Breast epithelium (tissue), 3 donors: ENCODE data around the gene SIRT7.

ENCODE experiments used
- POLR2A ChIP-seq: fragments of 450-650 bp; IDR thresholded peaks from one replicate; pipeline ENCODE4 v1.6.1; 2016; ENCODE audit warnings: antibody characterized with exemption, mild to moderate bottlenecking, moderate library complexity
- POLR2AphosphoS5 ChIP-seq, 3 donors: sonication (generic); formaldehyde crosslinking; IDR thresholded peaks; one replicate each; pipeline ENCODE4 v1.6.1; 2017; ENCODE audit warnings: antibody characterized with exemption in 3 of 3
- TF ChIP-seq, protein P1 (sequence below), 3 donors: fragments of 450-650 bp; IDR thresholded peaks; one replicate each; pipeline ENCODE4 v1.5.1; 2016 to 2017; ENCODE audit warnings: antibody characterized with exemption in 3 of 3, mild to moderate bottlenecking in 3 of 3, moderate library complexity in 3 of 3

DNA sequence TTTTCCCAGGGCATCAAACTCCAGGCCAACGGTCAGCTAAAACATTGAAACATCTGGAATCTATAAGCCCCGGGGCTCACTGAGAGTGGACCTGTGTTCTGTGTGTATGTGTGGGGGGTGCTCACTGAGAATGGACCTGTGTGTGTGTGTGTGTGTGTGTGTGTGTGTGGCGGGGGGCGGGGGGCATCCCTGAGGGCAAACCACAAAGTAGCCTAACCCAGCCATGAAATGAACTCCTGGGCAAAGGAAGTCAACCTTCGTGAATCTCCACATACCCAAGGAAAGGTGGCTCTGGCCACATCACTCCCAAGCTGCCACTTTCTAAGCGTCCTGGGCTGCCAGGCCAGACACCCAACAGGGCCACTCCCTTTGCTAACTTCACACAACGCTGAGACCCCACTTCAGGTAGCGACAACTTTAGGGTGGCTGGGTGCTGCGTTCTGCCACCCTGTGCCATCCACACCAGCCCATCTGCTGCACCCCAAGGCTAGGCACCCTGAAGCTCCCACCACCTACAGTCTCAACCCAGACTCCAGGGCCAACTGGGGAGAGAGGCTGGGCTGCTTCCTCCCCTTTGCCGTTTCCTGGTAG, 8.0 kb upstream of the SIRT7 start:
- TF ChIP-seq, protein P1, sequence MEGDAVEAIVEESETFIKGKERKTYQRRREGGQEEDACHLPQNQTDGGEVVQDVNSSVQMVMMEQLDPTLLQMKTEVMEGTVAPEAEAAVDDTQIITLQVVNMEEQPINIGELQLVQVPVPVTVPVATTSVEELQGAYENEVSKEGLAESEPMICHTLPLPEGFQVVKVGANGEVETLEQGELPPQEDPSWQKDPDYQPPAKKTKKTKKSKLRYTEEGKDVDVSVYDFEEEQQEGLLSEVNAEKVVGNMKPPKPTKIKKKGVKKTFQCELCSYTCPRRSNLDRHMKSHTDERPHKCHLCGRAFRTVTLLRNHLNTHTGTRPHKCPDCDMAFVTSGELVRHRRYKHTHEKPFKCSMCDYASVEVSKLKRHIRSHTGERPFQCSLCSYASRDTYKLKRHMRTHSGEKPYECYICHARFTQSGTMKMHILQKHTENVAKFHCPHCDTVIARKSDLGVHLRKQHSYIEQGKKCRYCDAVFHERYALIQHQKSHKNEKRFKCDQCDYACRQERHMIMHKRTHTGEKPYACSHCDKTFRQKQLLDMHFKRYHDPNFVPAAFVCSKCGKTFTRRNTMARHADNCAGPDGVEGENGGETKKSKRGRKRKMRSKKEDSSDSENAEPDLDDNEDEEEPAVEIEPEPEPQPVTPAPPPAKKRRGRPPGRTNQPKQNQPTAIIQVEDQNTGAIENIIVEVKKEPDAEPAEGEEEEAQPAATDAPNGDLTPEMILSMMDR (IDR thresholded peaks at IDR 0.05), result no peak
- TF ChIP-seq POLR2AphosphoS5 (IDR thresholded peaks at IDR 0.05) (no peak), POLR2A (no peak)
